COLO668 (cell line): Measurements from ENCODE around the gene CTCF.
"Not testable (repeated sequence)": the region's sequence is repeated elsewhere in the genome, so short reads cannot be mapped to it uniquely, and the experiment has no call there.

Experiments used
- DNase-seq: peaks from one replicate; lab custom pipeline; 2025; ENCODE audit not compliant: unreplicated experiment; lab: John Stamatoyannopoulos, UW

Gene CTCF

GRCh38 chr16:67533024-67533560 lies 29.2 kb upstream of the CTCF start:
- DNase-seq = no peak

GRCh38 chr16:67533987-67534386 lies 28.3 kb upstream of the CTCF start:
- DNase-seq = not testable (repeated sequence)

GRCh38 chr16:67534431-67534830 lies 27.9 kb upstream of the CTCF start:
- no peak for DNase-seq

- no peak for DNase-seq
Observed at GRCh38 chr16:67535201-67535600, 27.1 kb upstream of the CTCF start.

- DNase-seq = no peak
Observed at GRCh38 chr16:67537270-67537635, 25.1 kb upstream of the CTCF start.

- DNase-seq = peak; percentile 25
Observed at GRCh38 chr16:67537636-67538591, 24.4 kb upstream of the CTCF start.

GRCh38 chr16:67538666-67539101 lies 23.6 kb upstream of the CTCF start:
- DNase-seq = no peak

GRCh38 chr16:67539271-67539670 lies 23.1 kb upstream of the CTCF start:
- no peak for DNase-seq

- DNase-seq = no peak
Observed at GRCh38 chr16:67539691-67540635, 22.4 kb upstream of the CTCF start.

GRCh38 chr16:67540756-67541155 lies 21.6 kb upstream of the CTCF start:
- DNase-seq = no peak

GRCh38 chr16:67541391-67542263 lies 20.7 kb upstream of the CTCF start:
- DNase-seq = peak; percentile 83

- DNase-seq = no peak
Observed at GRCh38 chr16:67542464-67542863, 19.9 kb upstream of the CTCF start.

- no peak for DNase-seq
Observed at GRCh38 chr16:67543036-67543435, 19.3 kb upstream of the CTCF start.

- no peak for DNase-seq
Observed at GRCh38 chr16:67543582-67543981, 18.7 kb upstream of the CTCF start.

GRCh38 chr16:67544329-67544841 lies 17.9 kb upstream of the CTCF start:
- no peak for DNase-seq

GRCh38 chr16:67544844-67545664 lies 17.3 kb upstream of the CTCF start:
- no peak for DNase-seq

- DNase-seq = no peak
Observed at GRCh38 chr16:67545665-67546024, 16.7 kb upstream of the CTCF start.

- no peak for DNase-seq
Observed at GRCh38 chr16:67546091-67546501, 16.2 kb upstream of the CTCF start.

GRCh38 chr16:67546761-67547422 lies 15.4 kb upstream of the CTCF start:
- peak; percentile 79 for DNase-seq
